Nephron progenitor cell (in vitro differentiated cells): ENCODE data around the gene NTMT1.
"Not testable (repeated sequence)": the region's sequence is repeated elsewhere in the genome, so short reads cannot be mapped to it uniquely, and the experiment has no call there.

Source experiments
- DNase-seq: peaks from one replicate; pipeline ENCODE4 v3.0.0; 2021
- H3K27ac Mint-ChIP-seq: 2 replicates; pipeline ENCODE4 v1.8.0; 2021; ENCODE audit warnings: mild to moderate bottlenecking, moderate library complexity, mixed read lengths
- H3K27me3 Mint-ChIP-seq: 2 replicates; pipeline ENCODE4 v1.8.0; 2021; ENCODE audit warnings: mild to moderate bottlenecking, low read depth, mixed read lengths; ENCODE audit not compliant: poor library complexity
- H3K36me3 Mint-ChIP-seq: 2 replicates; pipeline ENCODE4 v1.8.0; 2021; ENCODE audit warnings: low read depth, mixed read lengths
- H3K4me1 Mint-ChIP-seq: 2 replicates; pipeline ENCODE4 v1.8.0; 2021; ENCODE audit warnings: mixed read lengths
- H3K4me3 Mint-ChIP-seq: 2 replicates; pipeline ENCODE4 v1.8.0; 2021; ENCODE audit warnings: mild to moderate bottlenecking, moderate library complexity, mixed read lengths
- H3K9me3 Mint-ChIP-seq: 2 replicates; pipeline ENCODE4 v1.8.0; 2021; ENCODE audit warnings: mild to moderate bottlenecking, moderate library complexity, mixed read lengths
- TF ChIP-seq, protein P1 (sequence below): fragments of 200-600 bp; sonication (generic); IDR thresholded peaks from 2 replicates; pipeline ENCODE4 v1.5.0; 2021; ENCODE audit warnings: antibody characterized with exemption

NTMT1 gene

DNA sequence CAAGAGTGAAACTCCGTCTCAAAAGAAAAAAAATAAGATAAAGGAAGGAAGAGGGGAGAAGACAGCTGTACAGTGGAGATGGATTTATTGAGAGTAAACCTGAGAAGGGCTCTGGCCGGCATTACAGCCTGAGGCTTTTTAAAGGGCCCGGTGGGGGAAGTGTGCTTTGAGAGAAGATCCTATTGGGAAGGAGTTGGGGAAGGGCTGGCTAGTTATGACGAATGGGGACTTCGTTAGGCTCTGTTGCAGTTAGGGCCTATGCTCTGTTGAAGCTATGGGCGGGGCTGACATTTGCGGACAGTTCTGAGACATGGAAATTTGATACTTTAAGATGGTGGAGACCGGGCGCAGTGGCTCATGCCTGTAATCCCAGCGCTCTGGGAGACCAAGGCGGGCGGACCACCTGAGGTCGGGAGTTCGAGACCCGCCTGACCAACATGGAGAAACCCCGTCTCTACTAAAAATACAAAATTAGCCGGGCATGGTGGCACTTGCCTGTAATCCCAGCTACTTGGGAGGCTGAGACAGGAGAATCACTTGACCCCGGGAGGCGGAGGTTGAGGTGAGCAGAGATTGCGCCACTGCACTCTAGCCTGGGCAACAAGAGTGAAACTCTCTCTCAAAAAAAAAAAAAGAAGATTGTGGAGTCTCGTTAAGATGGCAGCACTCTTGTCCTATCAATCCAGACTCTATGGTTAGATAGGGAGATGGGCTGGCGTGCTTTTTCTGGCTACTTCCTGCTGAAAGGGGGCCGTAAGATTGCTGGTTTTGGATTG, 38.3 kb upstream of the NTMT1 start:
- no peak for DNase-seq
- peaks cover 11% of the 10 kb centered on the region for H3K27me3 Mint-ChIP-seq
- H3K36me3 Mint-ChIP-seq, result no peaks in the 10 kb centered on the region
- H3K4me3 Mint-ChIP-seq, result peak overlapping the region; percentile 21
- TF ChIP-seq, protein P1, sequence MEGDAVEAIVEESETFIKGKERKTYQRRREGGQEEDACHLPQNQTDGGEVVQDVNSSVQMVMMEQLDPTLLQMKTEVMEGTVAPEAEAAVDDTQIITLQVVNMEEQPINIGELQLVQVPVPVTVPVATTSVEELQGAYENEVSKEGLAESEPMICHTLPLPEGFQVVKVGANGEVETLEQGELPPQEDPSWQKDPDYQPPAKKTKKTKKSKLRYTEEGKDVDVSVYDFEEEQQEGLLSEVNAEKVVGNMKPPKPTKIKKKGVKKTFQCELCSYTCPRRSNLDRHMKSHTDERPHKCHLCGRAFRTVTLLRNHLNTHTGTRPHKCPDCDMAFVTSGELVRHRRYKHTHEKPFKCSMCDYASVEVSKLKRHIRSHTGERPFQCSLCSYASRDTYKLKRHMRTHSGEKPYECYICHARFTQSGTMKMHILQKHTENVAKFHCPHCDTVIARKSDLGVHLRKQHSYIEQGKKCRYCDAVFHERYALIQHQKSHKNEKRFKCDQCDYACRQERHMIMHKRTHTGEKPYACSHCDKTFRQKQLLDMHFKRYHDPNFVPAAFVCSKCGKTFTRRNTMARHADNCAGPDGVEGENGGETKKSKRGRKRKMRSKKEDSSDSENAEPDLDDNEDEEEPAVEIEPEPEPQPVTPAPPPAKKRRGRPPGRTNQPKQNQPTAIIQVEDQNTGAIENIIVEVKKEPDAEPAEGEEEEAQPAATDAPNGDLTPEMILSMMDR, result no peak
- H3K4me1 Mint-ChIP-seq, result peaks cover 82% of the 10 kb centered on the region
- no peaks in the 10 kb centered on the region for H3K9me3 Mint-ChIP-seq
- peak overlapping the region; percentile 84 for H3K27ac Mint-ChIP-seq

DNA sequence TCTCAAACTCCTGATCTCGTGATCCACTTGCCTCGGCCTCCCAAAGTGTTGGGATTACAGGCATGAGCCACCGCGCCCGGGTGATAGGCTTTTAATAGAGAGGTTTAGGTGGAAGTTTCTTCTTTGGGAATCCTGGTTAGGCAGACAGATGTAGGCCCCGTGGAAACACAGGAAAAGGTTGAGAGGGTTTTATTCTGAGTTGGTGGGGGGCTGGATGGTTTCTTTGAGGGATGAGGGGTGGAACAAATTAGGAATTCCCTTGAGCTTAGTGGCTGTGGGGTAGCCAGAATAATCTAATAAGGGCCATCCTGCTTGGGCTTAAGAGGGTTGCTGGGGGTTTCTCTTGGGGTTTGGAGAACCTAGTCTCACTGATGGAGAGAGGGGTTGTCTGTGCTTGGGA, 35.5 kb upstream of the NTMT1 start:
- Mint-ChIP-seq H3K9me3 (no peaks in the 10 kb centered on the region), H3K27me3 (peaks cover 12% of the 10 kb centered on the region), H3K4me1 (peaks cover 96% of the 10 kb centered on the region), H3K4me3 (no peak overlapping the region), H3K27ac (peak overlapping the region; percentile 49), H3K36me3 (no peaks in the 10 kb centered on the region)
- TF ChIP-seq, protein P1, result no peak
- DNase-seq, result no peak

DNA sequence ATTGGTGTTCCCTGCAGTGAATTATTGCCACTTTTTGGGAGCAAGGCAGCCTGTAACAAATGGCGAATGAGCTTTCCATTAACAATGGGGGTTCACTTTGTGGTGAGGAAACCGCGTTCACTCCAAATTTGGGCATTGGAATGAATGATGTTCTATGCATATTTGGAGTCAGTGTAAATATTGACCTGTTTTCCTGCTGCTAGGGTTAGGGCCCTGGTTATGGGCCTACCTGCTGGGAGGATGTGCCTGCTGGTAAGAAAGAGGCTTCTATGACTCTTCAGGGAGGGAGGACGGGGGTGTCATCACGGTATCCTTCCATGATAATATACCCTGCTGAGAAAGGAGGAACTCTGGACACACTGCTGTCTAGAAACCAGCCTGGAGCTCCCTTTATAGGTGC, 34.0 kb upstream of the NTMT1 start:
- DNase-seq, result no peak
- TF ChIP-seq, protein P1, result no peak
- H3K4me3 Mint-ChIP-seq, result no peak overlapping the region
- no peaks in the 10 kb centered on the region for H3K36me3 Mint-ChIP-seq
- H3K27ac Mint-ChIP-seq, result peak overlapping the region; percentile 64
- H3K27me3 Mint-ChIP-seq, result peaks cover 6% of the 10 kb centered on the region
- no peaks in the 10 kb centered on the region for H3K9me3 Mint-ChIP-seq
- peaks cover 95% of the 10 kb centered on the region for H3K4me1 Mint-ChIP-seq

DNA sequence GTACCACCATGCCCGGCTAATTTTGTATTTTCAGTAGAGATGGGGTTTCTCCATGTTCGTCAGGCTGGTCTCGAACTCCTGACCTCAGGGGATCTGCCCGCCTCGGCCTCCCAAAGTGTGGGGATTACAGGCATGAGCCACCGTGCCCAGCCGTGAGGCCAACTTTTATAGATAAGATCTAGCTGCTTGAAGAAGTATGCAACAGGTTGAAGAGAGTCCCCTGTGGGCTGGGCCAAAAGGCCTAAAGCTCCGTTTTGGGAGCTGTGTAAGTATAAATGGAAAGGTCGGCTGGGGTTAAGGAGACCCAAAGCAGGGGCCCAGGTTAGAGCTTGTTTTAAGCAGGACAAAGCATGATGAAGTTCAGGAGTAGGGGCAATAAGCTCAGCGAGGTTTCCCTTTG, 33.2 kb upstream of the NTMT1 start:
- not testable (repeated sequence) for H3K9me3 Mint-ChIP-seq, H3K27me3 Mint-ChIP-seq, DNase-seq, H3K36me3 Mint-ChIP-seq, H3K27ac Mint-ChIP-seq, H3K4me3 Mint-ChIP-seq
- peaks cover 87% of the 10 kb centered on the region for H3K4me1 Mint-ChIP-seq

DNA sequence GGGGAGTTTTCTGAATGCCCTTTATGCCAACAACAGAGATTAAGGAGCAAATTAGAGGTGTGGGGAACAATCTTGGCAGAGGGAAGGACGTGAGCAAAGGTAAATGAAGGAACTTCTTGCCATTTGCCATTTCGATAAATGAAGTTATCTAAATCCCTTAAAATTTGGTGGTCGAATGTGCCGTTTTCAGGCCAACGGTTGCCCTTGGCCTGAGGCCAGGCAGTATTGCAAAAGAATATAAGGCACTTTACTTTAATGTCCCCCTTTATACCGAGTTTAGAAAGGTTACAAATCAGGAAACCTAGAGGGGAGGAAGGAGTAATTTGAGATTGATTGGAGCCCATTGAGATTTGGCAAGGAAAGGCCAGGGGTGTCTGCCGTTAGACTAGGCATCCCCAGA, 31.3 kb upstream of the NTMT1 start:
- TF ChIP-seq, protein P1, result no peak
- Mint-ChIP-seq H3K27ac (peak overlapping the region; percentile 30), H3K4me1 (peaks cover 85% of the 10 kb centered on the region), H3K27me3 (peaks cover 6% of the 10 kb centered on the region), H3K4me3 (peak overlapping the region; percentile 17), H3K36me3 (no peaks in the 10 kb centered on the region), H3K9me3 (no peaks in the 10 kb centered on the region)
- no peak for DNase-seq

DNA sequence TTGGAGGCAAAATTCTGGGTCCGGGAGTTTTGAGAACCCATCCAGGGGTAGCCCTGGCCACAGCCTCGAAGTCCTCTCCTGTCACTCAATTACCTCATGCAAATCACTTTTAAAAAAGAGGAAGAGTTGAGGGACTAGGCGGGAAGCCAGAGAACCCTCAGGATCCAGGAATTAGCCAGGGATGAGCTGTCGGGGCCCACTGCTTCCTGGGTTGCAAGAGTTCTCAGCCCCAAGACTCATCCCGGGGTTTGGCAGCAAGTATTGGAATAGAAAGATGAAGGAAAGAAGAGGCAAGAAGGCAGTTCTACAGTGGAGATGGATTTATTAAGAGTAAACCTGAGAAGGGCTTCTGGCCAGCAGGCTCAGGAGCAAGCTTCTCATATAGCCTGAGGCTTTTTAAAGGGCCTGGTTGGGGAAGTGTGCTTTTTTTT, 30.6 kb upstream of the NTMT1 start:
- H3K9me3 Mint-ChIP-seq, result no peaks in the 10 kb centered on the region
- no peak for DNase-seq

More for the DNA sequence above, 30.6 kb upstream of the NTMT1 start:
- Mint-ChIP-seq H3K27ac (peak overlapping the region; percentile 4), H3K4me3 (no peak overlapping the region), H3K36me3 (no peaks in the 10 kb centered on the region), H3K27me3 (peaks cover 6% of the 10 kb centered on the region), H3K4me1 (peaks cover 83% of the 10 kb centered on the region)
- TF ChIP-seq, protein P1, result no peak
